Fibroblast of lung (primary cell): ENCODE results near the gene CLTB. TPM values are rescaled to one million over a fixed set of nuclear protein-coding genes. Genes with fewer than 3 reads are reported as not detected.
A peak's percentile ranks its signal among the peaks of the same experiment; 100 is the strongest.

ENCODE experiments used
- DNase-seq, 2 donors: peaks; one replicate each; pipeline versions ENCODE4 v3.0.0 to v3.0.0-alpha.2; 2010; ENCODE audit warnings: low read depth in 2 of 2
- H2AFZ ChIP-seq: 2 replicates; pipeline ENCODE4 v1.5.1; 2012; ENCODE audit warnings: low read length, control low read depth, inconsistent platforms
- H3K27ac ChIP-seq: 2 replicates; pipeline ENCODE4 v1.5.1; 2011; ENCODE audit warnings: low read length, control low read depth; ENCODE audit not compliant: insufficient read depth
- H3K27me3 ChIP-seq: 2 replicates; pipeline ENCODE4 v1.5.1; 2011; ENCODE audit warnings: mild to moderate bottlenecking, low read length; ENCODE audit not compliant: control insufficient read depth, insufficient read depth
- H3K36me3 ChIP-seq: 2 replicates; pipeline ENCODE4 v1.5.1; 2011; ENCODE audit warnings: low read length; ENCODE audit not compliant: control insufficient read depth, insufficient read depth
- H3K4me1 ChIP-seq: 2 replicates; pipeline ENCODE4 v1.5.1; 2011; ENCODE audit warnings: low read length; ENCODE audit not compliant: control insufficient read depth, insufficient read depth; ENCODE audit errors: extremely low read depth
- H3K4me2 ChIP-seq: 2 replicates; pipeline ENCODE4 v1.5.1; 2011; ENCODE audit warnings: low read length, control low read depth; ENCODE audit not compliant: insufficient read depth; ENCODE audit errors: extremely low read depth
- H3K4me3 ChIP-seq, 4 experiments: fragments of 200-600 bp in 1 of 4; sonication (generic) in 1 of 4; replicated peaks in 1 of 4; 2 replicates each; pipeline ENCODE4 v1.5.1; 2011 to 2016; ENCODE audit warnings: low read length in 4 of 4, low read depth in 3 of 4, mild to moderate bottlenecking in 3 of 4, control low read depth in 2 of 4, inconsistent platforms in 1 of 4, mixed read lengths in 1 of 4; ENCODE audit not compliant: insufficient read depth in 1 of 4; ENCODE audit errors: control extremely low read depth in 1 of 4
- H3K79me2 ChIP-seq: 2 replicates; pipeline ENCODE4 v1.5.1; 2012; ENCODE audit warnings: mild to moderate bottlenecking, low read length, inconsistent platforms; ENCODE audit not compliant: control insufficient read depth, insufficient read depth
- H3K9ac ChIP-seq: 2 replicates; pipeline ENCODE4 v1.5.1; 2011; ENCODE audit warnings: mild to moderate bottlenecking, low read length, control low read depth; ENCODE audit not compliant: insufficient read depth
- H3K9me3 ChIP-seq: 2 replicates; pipeline ENCODE4 v1.5.1; 2012; ENCODE audit warnings: low read depth, low read length; ENCODE audit not compliant: control insufficient read depth, insufficient read depth
- H4K20me1 ChIP-seq: 2 replicates; pipeline ENCODE4 v1.5.1; 2011; ENCODE audit warnings: low read length; ENCODE audit not compliant: control insufficient read depth, insufficient read depth; ENCODE audit errors: extremely low read depth
- EZH2 ChIP-seq: IDR thresholded peaks from 2 replicates; pipeline ENCODE4 v1.5.1; 2012; ENCODE audit warnings: low read length, control low read depth, mild to moderate bottlenecking; ENCODE audit errors: missing control alignments
- polyA plus RNA-seq, 2 donors: library from polyadenylated mRNA; depleted of rRNA in 1 of 2; stranded (reverse) in 1 of 2; unstranded in 1 of 2; fragments of >200 nt; gene quantifications; 2 replicates each; pipeline ENCODE4 v1.2.1, GENCODE V29; 2011 to 2012; ENCODE audit warnings: missing spikeins in 1 of 2
- total RNA-seq: library from RNA; depleted of rRNA; stranded (reverse); fragments of >200 nt; gene quantifications from 2 replicates; pipeline ENCODE4 v1.2.1, GENCODE V29; 2014
- TF ChIP-seq, protein P1 (sequence below), 2 donors: IDR thresholded peaks in 1 of 2; conservative IDR thresholded peaks in 1 of 2; 1 replicate in 1 of 2; 2 replicates in 1 of 2; pipeline ENCODE4 v1.5.1; 2011 to 2012; ENCODE audit warnings: low read length in 2 of 2, control low read depth in 1 of 2, inconsistent platforms in 1 of 2, low read depth in 1 of 2, mild to moderate bottlenecking in 1 of 2

The CLTB gene
- total and polyA plus RNA-seq, 2 donors (not counting 1 experiment from before 2014, with no cell fraction given): 90.8 to 94.3 TPM

DNA sequence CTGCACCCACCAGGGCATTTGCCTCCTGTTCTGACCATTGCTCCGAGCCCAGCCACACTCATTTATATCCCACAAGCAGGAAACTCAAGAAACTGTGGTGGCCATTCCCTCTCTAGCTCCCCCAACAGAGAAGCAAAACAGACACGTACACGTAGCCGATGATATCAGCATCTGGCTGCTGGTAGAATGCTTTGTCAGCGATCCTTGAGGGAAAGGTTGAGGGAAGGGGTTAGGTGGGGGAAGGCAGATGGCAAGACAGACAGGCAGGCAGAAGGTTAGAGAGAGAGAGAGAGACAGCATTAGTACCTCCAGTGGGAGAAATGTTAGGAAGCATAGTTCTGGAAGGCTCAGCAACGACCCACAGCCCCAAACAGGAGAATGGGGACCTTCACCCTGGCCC is 20.0 kb downstream of the CLTB start:
- Histone ChIP-seq H4K20me1 (no peaks in the 10 kb centered on the region), H3K9ac (no peak overlapping the region), H3K9me3 (no peaks in the 10 kb centered on the region), H2AFZ (no peak overlapping the region), H3K27ac (no peak overlapping the region), H3K79me2 (no peaks in the 10 kb centered on the region), H3K4me2 (no peak overlapping the region), H3K27me3 (no peaks in the 10 kb centered on the region), H3K36me3 (peaks cover 10% of the 10 kb centered on the region), H3K4me1 (peaks cover 3% of the 10 kb centered on the region), H3K4me3 (no peak overlapping the region)
- TF ChIP-seq, protein P1, sequence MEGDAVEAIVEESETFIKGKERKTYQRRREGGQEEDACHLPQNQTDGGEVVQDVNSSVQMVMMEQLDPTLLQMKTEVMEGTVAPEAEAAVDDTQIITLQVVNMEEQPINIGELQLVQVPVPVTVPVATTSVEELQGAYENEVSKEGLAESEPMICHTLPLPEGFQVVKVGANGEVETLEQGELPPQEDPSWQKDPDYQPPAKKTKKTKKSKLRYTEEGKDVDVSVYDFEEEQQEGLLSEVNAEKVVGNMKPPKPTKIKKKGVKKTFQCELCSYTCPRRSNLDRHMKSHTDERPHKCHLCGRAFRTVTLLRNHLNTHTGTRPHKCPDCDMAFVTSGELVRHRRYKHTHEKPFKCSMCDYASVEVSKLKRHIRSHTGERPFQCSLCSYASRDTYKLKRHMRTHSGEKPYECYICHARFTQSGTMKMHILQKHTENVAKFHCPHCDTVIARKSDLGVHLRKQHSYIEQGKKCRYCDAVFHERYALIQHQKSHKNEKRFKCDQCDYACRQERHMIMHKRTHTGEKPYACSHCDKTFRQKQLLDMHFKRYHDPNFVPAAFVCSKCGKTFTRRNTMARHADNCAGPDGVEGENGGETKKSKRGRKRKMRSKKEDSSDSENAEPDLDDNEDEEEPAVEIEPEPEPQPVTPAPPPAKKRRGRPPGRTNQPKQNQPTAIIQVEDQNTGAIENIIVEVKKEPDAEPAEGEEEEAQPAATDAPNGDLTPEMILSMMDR (conservative IDR thresholded peaks at IDR 0.05 in 1 of 2, IDR thresholded peaks at IDR 0.05 in 1 of 2; ENCODE audit: low read depth in 1 of 2, low read length in 2 of 2): no peak
- TF ChIP-seq EZH2: no peak
- peak in 1 of 2 donors; percentile 57 for DNase-seq

DNA sequence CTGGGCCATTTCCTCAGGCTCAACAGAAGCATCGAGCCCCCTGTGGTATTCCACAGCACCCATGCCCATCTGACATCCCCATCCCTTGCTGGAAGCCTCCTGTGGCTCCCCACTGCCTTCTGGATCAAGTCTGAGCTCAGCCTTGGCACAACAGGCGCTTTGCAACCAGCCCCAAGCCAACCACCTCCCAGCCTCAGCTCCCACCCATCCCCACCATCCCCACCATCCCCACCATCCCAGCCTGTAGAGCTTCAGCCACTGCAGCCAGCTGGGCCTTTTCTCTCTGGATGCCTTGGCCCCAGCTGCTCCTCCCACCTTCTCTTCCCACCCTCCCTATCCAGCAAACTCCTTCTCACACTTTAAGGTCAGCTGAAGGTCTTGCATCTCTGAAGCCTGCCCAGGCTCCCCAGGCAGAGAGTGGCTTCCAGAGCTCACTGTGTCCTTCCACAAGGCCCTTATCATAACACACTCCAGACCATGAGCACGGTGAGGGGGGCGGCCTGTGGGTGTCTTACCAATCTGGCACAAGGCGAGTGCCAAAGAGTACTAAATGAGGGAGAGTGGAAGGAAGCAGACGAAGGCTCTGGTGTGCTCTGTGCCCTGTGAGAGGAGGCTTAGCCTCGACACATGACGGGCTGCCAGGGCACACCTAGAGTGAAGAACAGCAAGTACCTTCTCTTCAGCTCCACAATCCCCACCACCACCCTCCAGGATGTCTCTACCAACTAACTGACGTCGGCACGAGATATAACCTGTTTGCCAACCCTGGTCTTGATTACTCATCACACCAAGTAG is 21.3 kb downstream of the CLTB start:
- Histone ChIP-seq H3K4me2 (no peak overlapping the region), H2AFZ (no peak overlapping the region), H3K79me2 (no peaks in the 10 kb centered on the region), H3K9ac (no peak overlapping the region), H3K27me3 (no peaks in the 10 kb centered on the region), H4K20me1 (no peaks in the 10 kb centered on the region), H3K4me3 (no peak overlapping the region), H3K9me3 (no peaks in the 10 kb centered on the region), H3K27ac (no peak overlapping the region), H3K36me3 (peaks cover 10% of the 10 kb centered on the region), H3K4me1 (peaks cover 3% of the 10 kb centered on the region)
- no peak for TF ChIP-seq EZH2
- TF ChIP-seq, protein P1 (conservative IDR thresholded peaks at IDR 0.05 in 1 of 2, IDR thresholded peaks at IDR 0.05 in 1 of 2; ENCODE audit: low read depth in 1 of 2, low read length in 2 of 2): no peak
- peak in 1 of 2 donors; percentile 89 for DNase-seq

DNA sequence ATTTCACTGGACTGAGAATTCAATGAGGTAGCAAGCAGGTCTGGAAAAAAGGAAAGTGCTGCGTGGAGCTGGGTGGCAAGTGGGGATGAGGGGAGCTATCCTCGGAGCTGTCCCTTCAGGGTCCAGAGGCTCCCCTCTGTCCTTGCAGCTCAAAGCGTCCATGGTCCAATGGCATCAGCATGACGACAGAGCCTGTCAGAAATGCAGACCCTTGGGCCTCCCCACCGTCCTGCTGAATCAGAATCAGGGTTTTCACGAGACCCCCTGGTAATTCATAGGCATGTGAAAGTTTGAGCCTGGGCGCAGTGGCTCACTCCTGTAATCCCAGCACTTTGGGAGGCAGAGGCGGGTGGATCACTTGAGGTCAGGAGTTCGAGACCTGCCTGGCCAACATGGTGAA is 22.2 kb downstream of the CLTB start:
- Histone ChIP-seq H2AFZ (no peak overlapping the region), H3K27me3 (no peaks in the 10 kb centered on the region), H3K4me2 (no peak overlapping the region), H4K20me1 (no peaks in the 10 kb centered on the region), H3K9me3 (no peaks in the 10 kb centered on the region), H3K4me3 (no peak overlapping the region), H3K79me2 (peaks cover 2% of the 10 kb centered on the region), H3K4me1 (peaks cover 6% of the 10 kb centered on the region), H3K9ac (no peak overlapping the region), H3K36me3 (peaks cover 10% of the 10 kb centered on the region), H3K27ac (no peak overlapping the region)
- DNase-seq: no peak
- TF ChIP-seq, protein P1 (conservative IDR thresholded peaks at IDR 0.05 in 1 of 2, IDR thresholded peaks at IDR 0.05 in 1 of 2; ENCODE audit: low read depth in 1 of 2, low read length in 2 of 2): no peak
- TF ChIP-seq EZH2: no peak
